H1 (cell line): Measurements from ENCODE around the gene TAGLN3. TPM values are rescaled to one million over a fixed set of nuclear protein-coding genes. Genes with fewer than 3 reads are reported as not detected.

Experiments
- CBX5 ChIP-seq: fragments of 300-800, 300-1000 bp; sonication (generic); IDR thresholded peaks from 2 replicates; pipeline ENCODE4 v1.7.1; 2016; ENCODE audit warnings: antibody characterized with exemption, low read length, low read depth
- EP300 ChIP-seq, 2 experiments: IDR thresholded peaks; 1 replicate in 1 of 2; 2 replicates in 1 of 2; pipeline ENCODE4 v1.6.1; 2011 to 2012; ENCODE audit warnings: low read depth in 2 of 2, low read length in 2 of 2, mild to moderate bottlenecking in 2 of 2, borderline replicate concordance in 1 of 2, inconsistent platforms in 1 of 2, moderate library complexity in 1 of 2
- JUN ChIP-seq: IDR thresholded peaks from 2 replicates; pipeline ENCODE4 v1.6.1; 2011; ENCODE audit warnings: low read depth, mild to moderate bottlenecking, improper control_type of control experiment, low read length
- NANOG ChIP-seq: IDR thresholded peaks from 2 replicates; pipeline ENCODE4 v1.6.1; 2011; ENCODE audit warnings: low read length, low read depth, mild to moderate bottlenecking, inconsistent platforms; ENCODE audit not compliant: insufficient read depth, poor library complexity, severe bottlenecking
- RBBP5 ChIP-seq: IDR thresholded peaks from 2 replicates; pipeline ENCODE4 v1.7.1; 2012; ENCODE audit warnings: low read depth, mild to moderate bottlenecking, inconsistent platforms, low read length, moderate library complexity, borderline replicate concordance
- RNF2 ChIP-seq: fragments of 200-900, 300-1000 bp; sonication (generic); IDR thresholded peaks from 2 replicates; pipeline ENCODE4 v1.7.1; 2016; ENCODE audit warnings: borderline replicate concordance, low read depth, mild to moderate bottlenecking, antibody characterized with exemption, low read length; ENCODE audit not compliant: poor library complexity, severe bottlenecking; ENCODE audit errors: missing control alignments
- polyA plus RNA-seq, 7 experiments: library from polyadenylated mRNA; depleted of rRNA in 3 of 7; stranded (reverse) in 5 of 7; unstranded in 2 of 7; fragments of >200 nt in 5 of 7; fragments of 200-250 nt in 2 of 7; gene quantifications; 1 replicate in 5 of 7; 2 replicates in 1 of 7; 4 replicates in 1 of 7; pipeline versions ENCODE4 v1.2.1 to v1.2.3, GENCODE V29; 2011 to 2013; ENCODE audit warnings: missing spikeins in 2 of 7, mixed read lengths in 2 of 7
- total RNA-seq: library from RNA; stranded (reverse); fragmentation: NEBNext Ultra II Directional; extraction: Animal tissue kit (Norgen Biotek cat#: 25700); gene quantifications from 2 replicates; pipeline ENCODE4 v1.2.1, GENCODE V29; 2021

The TAGLN3 gene
- total and polyA plus RNA-seq, 2 of the 8 experiments (the other 6 are each of a cell fraction or from before 2014, with no cell fraction given), result 6.3 to 7.5 TPM

GRCh38 chr3:112007633-112008032 is 8.9 kb downstream of the TAGLN3 start (continued):
- no peak for TF ChIP-seq JUN
- TF ChIP-seq RNF2, result no peak
- no peak for TF ChIP-seq RBBP5
- TF ChIP-seq NANOG, result no peak
- no peak for TF ChIP-seq CBX5
- no peak for TF ChIP-seq EP300 (IDR thresholded peaks at IDR 0.05; ENCODE audit: borderline replicate concordance in 1 of 2, low read depth in 2 of 2, low read length in 2 of 2)
